Sigmoid colon (tissue), 7 donors: ENCODE results near the gene RAMAC. TPM values are rescaled to one million over a fixed set of nuclear protein-coding genes. Genes with fewer than 3 reads are reported as not detected.

ENCODE experiments used
- DNase-seq: peaks from one replicate; pipeline ENCODE4 v3.0.0-alpha.2; 2019
- H3K27ac ChIP-seq, 4 donors: fragments of 200-600 bp; sonication (generic); one replicate each; pipeline ENCODE4 v1.5.1; 2016 to 2019; ENCODE audit warnings: mild to moderate bottlenecking in 1 of 4
- H3K27me3 ChIP-seq, 3 donors: fragments of 200-600 bp; sonication (generic); one replicate each; pipeline ENCODE4 v1.5.1; 2019; ENCODE audit warnings: mild to moderate bottlenecking in 1 of 3
- H3K36me3 ChIP-seq, 4 donors: fragments of 200-600 bp; sonication (generic); one replicate each; pipeline ENCODE4 v1.5.1; 2016 to 2019
- H3K4me1 ChIP-seq, 4 donors: fragments of 200-600 bp; sonication (generic); one replicate each; pipeline ENCODE4 v1.5.1; 2017 to 2019
- H3K4me3 ChIP-seq, 4 donors: fragments of 200-600 bp; sonication (generic); one replicate each; pipeline ENCODE4 v1.5.1; 2017 to 2019; ENCODE audit warnings: mild to moderate bottlenecking in 2 of 4, moderate library complexity in 1 of 4
- H3K9me3 ChIP-seq, 4 donors: fragments of 200-600 bp in 3 of 4; sonication (generic) in 3 of 4; one replicate each; pipeline versions ENCODE4 v1.5.1 to v1.6.1; 2013 to 2019
- EP300 ChIP-seq, 4 donors: sonication (generic); formaldehyde crosslinking; IDR thresholded peaks; one replicate each; pipeline ENCODE4 v1.6.1; 2017; ENCODE audit warnings: antibody characterized with exemption in 4 of 4
- POLR2A ChIP-seq, 2 donors: fragments of 450-650 bp; IDR thresholded peaks; one replicate each; pipeline ENCODE4 v1.6.1; 2016; ENCODE audit warnings: antibody characterized with exemption in 2 of 2, mild to moderate bottlenecking in 2 of 2, moderate library complexity in 2 of 2
- POLR2AphosphoS5 ChIP-seq, 4 donors: sonication (generic); formaldehyde crosslinking; IDR thresholded peaks; one replicate each; pipeline ENCODE4 v1.6.1; 2017; ENCODE audit warnings: antibody characterized with exemption in 4 of 4
- WGBS, 2 donors: extraction: QIAGEN DNeasy Blood & Tissue Kit; methylation state at CpG; one replicate each; pipeline ENCODE4 v1.1.7; 2013; 5-methylcytosine and 5-hydroxymethylcytosine counted together
- intact Hi-C: fragments of 100-400 bp; cut with DNase I; formaldehyde crosslinking; loops from one replicate; pipeline ENCODE4 v1.15.1; 2023
- polyA plus RNA-seq, 3 donors: library from polyadenylated mRNA; stranded (reverse); fragments of 200-250 nt; gene quantifications; one replicate each; pipeline ENCODE4 v1.2.3, GENCODE V29; 2013
- total RNA-seq, 4 donors: library from RNA; depleted of rRNA; stranded (reverse); fragments of >200 nt; gene quantifications; one replicate each; pipeline ENCODE4 v1.1.0, GENCODE V29; 2016
- TF ChIP-seq, protein P1 (sequence below), 4 experiments: fragments of 450-650 bp in 3 of 4; fragments of 200-600 bp in 1 of 4; IDR thresholded peaks; one replicate each; pipeline ENCODE4 v1.5.1; 2016 to 2019; ENCODE audit warnings: antibody characterized with exemption in 4 of 4, mild to moderate bottlenecking in 3 of 4, moderate library complexity in 2 of 4
- donor health status: healthy with polysubstance abuse.
- donor health status: Bipolar disorder and iron deficiency.
- donor health status: healthy.

RAMAC gene
- total and polyA plus RNA-seq, 7 donors = 10.8 to 40.2 (median 19.8) TPM

DNA sequence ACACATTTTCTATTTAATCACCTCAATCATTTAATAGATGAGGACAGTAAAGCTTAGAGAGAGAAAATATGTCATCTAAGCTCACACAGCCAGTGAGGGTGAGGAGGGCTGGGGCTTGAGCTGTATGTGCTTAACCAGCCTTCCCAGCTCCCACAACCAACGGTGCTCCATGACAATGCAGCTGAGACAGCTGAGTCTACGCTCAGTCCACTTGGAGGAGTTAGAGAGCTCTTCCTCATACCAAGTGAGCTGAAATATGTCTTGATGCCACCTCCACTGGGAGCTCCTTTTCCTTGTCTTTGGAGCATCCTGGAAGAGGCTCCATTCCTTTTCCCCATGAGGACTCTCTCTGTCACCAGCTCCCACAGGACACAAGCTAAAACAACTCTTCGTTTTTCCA is 42.8 kb upstream of the RAMAC start:
- H3K36me3 ChIP-seq = no peaks in the 10 kb centered on the region
- 74 to 77% methylated on average over 3 of the region's 3 CpGs for WGBS, 2 donors
- TF ChIP-seq POLR2A (IDR thresholded peaks at IDR 0.05) (no peak), EP300 (IDR thresholded peaks at IDR 0.05) (no peak), POLR2AphosphoS5 (IDR thresholded peaks at IDR 0.05) (no peak)
- TF ChIP-seq, protein P1, sequence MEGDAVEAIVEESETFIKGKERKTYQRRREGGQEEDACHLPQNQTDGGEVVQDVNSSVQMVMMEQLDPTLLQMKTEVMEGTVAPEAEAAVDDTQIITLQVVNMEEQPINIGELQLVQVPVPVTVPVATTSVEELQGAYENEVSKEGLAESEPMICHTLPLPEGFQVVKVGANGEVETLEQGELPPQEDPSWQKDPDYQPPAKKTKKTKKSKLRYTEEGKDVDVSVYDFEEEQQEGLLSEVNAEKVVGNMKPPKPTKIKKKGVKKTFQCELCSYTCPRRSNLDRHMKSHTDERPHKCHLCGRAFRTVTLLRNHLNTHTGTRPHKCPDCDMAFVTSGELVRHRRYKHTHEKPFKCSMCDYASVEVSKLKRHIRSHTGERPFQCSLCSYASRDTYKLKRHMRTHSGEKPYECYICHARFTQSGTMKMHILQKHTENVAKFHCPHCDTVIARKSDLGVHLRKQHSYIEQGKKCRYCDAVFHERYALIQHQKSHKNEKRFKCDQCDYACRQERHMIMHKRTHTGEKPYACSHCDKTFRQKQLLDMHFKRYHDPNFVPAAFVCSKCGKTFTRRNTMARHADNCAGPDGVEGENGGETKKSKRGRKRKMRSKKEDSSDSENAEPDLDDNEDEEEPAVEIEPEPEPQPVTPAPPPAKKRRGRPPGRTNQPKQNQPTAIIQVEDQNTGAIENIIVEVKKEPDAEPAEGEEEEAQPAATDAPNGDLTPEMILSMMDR (IDR thresholded peaks at IDR 0.05) = no peak
- no peak overlapping the region for H3K27ac ChIP-seq
- intact Hi-C loops = no loop called here
- H3K9me3 ChIP-seq = no peaks in the 10 kb centered on the region
- H3K27me3 ChIP-seq = no peaks in the 10 kb centered on the region
- H3K4me3 ChIP-seq = no peak overlapping the region
- no peak for DNase-seq
- no peaks in the 10 kb centered on the region for H3K4me1 ChIP-seq

DNA sequence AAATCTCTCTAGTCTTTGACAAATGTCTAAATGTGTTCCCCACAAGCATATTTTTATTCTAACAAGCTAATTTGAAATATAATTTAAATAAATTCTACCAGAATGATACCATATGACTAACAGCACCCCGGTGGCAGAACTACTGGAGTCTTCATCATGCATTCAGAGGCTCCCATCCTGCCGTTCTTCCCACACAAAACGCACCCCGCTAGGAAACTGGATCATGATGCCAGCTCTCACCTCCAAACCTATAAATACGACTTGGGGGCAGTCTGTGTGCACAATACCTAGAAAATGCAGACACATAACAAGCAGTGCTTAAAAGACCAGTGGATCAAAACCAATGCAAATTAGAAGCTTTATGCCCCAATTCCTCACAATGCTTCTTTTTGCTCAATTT is 42.0 kb upstream of the RAMAC start:
- H3K9me3 ChIP-seq = no peaks in the 10 kb centered on the region
- H3K27ac ChIP-seq = no peak overlapping the region
- H3K27me3 ChIP-seq = no peaks in the 10 kb centered on the region
- intact Hi-C loops = no loop called here
- H3K4me3 ChIP-seq = no peak overlapping the region
- WGBS, 2 donors = 85 to 86% methylated on average over 5 of the region's 5 CpGs
- no peak for DNase-seq
- H3K4me1 ChIP-seq = no peaks in the 10 kb centered on the region
- H3K36me3 ChIP-seq = no peaks in the 10 kb centered on the region
- TF ChIP-seq POLR2A (IDR thresholded peaks at IDR 0.05) (no peak), EP300 (IDR thresholded peaks at IDR 0.05) (no peak), POLR2AphosphoS5 (IDR thresholded peaks at IDR 0.05) (no peak)
- TF ChIP-seq, protein P1 (IDR thresholded peaks at IDR 0.05) = no peak

DNA sequence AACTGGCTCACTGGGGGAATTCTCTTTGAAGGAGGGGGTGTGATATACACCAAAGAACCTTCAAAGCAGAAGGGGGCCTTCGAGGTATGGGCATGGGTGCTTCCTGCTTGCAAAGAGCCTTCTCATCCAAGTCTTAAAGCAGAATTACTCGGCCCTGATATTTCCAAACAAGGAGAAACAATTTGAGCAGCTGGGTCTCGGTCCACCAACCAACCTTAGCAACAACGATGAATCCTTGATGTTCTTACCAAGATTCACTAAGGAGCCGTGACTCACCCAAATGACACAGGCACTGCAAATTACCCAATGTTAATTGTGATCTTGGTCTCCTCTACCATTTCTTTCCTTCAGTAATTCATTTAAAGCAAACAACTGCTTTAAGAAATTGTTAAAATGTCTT is 41.2 kb upstream of the RAMAC start:
- Histone ChIP-seq H3K4me3 (no peak overlapping the region), H3K4me1 (no peaks in the 10 kb centered on the region), H3K36me3 (no peaks in the 10 kb centered on the region), H3K27me3 (no peaks in the 10 kb centered on the region), H3K9me3 (no peaks in the 10 kb centered on the region), H3K27ac (no peak overlapping the region)
- DNase-seq = no peak
- TF ChIP-seq, protein P1 (IDR thresholded peaks at IDR 0.05) = no peak
- no peak for TF ChIP-seq POLR2A (IDR thresholded peaks at IDR 0.05)
- no peak for TF ChIP-seq EP300 (IDR thresholded peaks at IDR 0.05)
- TF ChIP-seq POLR2AphosphoS5 (IDR thresholded peaks at IDR 0.05) = no peak
- intact Hi-C loops = no loop called here
- WGBS, 2 donors = 64 to 79% methylated on average over 5 of the region's 5 CpGs

DNA sequence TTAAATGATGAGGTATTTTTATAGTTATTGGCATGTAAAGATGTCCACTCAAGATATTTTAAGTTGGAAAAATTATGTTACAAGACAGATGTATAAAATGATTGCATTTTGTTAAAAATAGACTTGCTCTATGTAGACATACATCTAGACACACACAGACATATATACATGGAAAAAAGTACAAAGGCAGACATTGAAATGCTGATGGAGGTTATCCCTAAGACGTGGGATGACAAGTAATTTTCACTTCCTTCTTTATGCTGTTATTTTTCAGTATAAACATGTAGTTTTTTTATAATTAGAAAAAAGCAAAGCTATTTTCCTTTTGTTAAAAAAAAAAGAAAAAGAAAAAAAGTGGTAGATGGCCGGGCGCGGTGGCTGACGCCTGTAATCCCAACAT is 40.7 kb upstream of the RAMAC start:
- Histone ChIP-seq H3K9me3 (no peaks in the 10 kb centered on the region), H3K4me1 (peaks cover 0 to 1% (median 0%) of the 10 kb centered on the region in 4 donors), H3K36me3 (no peaks in the 10 kb centered on the region), H3K4me3 (no peak overlapping the region), H3K27me3 (no peaks in the 10 kb centered on the region), H3K27ac (no peak overlapping the region)
- TF ChIP-seq POLR2AphosphoS5 (IDR thresholded peaks at IDR 0.05) (no peak), EP300 (IDR thresholded peaks at IDR 0.05) (no peak), POLR2A (IDR thresholded peaks at IDR 0.05) (no peak)
- TF ChIP-seq, protein P1 (IDR thresholded peaks at IDR 0.05) = no peak
- 85 to 90% methylated on average over 5 of the region's 5 CpGs for WGBS, 2 donors
- intact Hi-C loops = no loop called here
- no peak for DNase-seq

DNA sequence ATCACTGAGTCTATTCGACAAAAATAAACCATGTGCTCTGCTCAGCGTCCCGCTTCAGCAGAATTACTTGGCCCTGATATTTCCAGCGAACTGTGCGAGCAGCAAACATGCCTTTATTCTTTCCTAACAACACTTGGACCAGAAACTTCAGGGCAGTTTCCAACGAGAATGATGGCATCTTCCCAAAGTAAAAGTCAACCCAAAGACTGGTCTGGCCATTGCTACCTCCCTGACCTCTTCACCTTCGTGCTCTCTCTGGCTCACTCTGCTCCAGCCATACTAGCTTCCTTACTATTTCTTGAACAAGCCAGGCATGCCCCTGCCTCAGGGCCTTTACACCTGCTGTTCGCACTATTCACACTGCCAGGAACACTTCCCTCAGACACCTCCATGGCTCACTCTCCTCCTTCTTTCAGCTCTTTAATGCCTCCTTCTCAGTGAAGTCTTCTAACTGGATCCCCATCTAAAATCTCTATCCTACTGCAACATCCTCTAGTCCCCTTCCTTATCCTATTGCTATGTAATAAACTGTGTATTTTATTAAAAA is 39.8 kb upstream of the RAMAC start:
- no peaks in the 10 kb centered on the region for H3K27me3 ChIP-seq
- H3K4me1 ChIP-seq = peaks cover 0 to 10% (median 1%) of the 10 kb centered on the region in 4 donors
- intact Hi-C loops = no loop called here
- H3K36me3 ChIP-seq = no peaks in the 10 kb centered on the region
- WGBS, 2 donors = 85 to 87% methylated on average over 8 of the region's 8 CpGs
- no peak overlapping the region for H3K4me3 ChIP-seq
- H3K27ac ChIP-seq = no peak overlapping the region
- TF ChIP-seq, protein P1 (IDR thresholded peaks at IDR 0.05) = no peak
- TF ChIP-seq POLR2A (IDR thresholded peaks at IDR 0.05) (no peak), POLR2AphosphoS5 (IDR thresholded peaks at IDR 0.05) (no peak), EP300 (IDR thresholded peaks at IDR 0.05) (no peak)
- no peak for DNase-seq
- no peaks in the 10 kb centered on the region for H3K9me3 ChIP-seq
